Measurements from ENCODE around the gene CAMSAP1.

- TF ChIP-seq POLR2A (IDR thresholded peaks at IDR 0.05) (no peak), CTCF (IDR thresholded peaks at IDR 0.05) (no peak)
Measured at GRCh38 chr9:135889564-135890189, 17.7 kb downstream of the CAMSAP1 start.

Measured in lower leg skin (tissue), 3 donors.